ENCODE results near the gene EFNA5.

The EFNA5 gene

DNA sequence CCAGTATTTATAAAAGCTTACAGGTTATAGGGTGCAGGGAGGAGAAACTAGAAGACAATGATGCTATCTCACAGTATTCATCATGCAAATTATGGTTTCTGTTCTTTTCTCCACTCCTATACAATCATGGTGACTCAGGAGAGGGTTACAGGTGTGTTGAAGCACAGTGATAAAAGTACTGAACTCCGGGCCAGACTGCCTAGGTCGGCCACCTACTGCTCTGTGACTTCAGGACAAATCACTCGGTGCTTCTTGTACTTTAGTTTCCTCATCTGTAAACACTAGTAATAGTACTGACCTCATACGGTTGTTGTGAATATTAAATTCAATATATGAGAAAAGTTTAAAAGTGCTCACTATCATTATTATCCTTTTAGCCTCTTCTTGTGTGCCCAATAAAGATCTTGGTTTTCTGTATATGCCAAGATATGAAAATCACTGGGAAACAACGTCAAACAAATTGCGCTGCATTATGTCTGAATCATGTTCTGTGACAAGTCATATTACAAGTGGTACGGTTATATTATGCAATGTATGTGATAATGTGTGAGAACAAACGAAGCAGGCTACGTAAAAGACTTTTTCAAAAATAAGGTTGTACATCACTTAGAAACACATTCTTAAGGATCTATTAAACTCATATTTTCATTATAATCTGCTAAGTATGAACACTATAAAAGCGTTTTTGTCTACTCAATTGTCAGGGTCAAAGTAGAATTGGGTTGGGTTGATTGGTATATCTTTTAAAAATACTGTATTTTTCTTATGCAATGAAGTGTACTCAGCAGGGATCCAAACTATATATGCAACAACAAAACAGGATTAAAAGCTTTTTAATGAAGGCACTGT lies 153.3 kb downstream of the EFNA5 start:
- H3K4me3 ChIP-seq (ENCODE audit: low read depth, low read length) = no peak overlapping the region
- TF ChIP-seq CTCF (IDR thresholded peaks at IDR 0.05; ENCODE audit: borderline replicate concordance, insufficient read depth, low read depth, low read length) = no peak

DNA sequence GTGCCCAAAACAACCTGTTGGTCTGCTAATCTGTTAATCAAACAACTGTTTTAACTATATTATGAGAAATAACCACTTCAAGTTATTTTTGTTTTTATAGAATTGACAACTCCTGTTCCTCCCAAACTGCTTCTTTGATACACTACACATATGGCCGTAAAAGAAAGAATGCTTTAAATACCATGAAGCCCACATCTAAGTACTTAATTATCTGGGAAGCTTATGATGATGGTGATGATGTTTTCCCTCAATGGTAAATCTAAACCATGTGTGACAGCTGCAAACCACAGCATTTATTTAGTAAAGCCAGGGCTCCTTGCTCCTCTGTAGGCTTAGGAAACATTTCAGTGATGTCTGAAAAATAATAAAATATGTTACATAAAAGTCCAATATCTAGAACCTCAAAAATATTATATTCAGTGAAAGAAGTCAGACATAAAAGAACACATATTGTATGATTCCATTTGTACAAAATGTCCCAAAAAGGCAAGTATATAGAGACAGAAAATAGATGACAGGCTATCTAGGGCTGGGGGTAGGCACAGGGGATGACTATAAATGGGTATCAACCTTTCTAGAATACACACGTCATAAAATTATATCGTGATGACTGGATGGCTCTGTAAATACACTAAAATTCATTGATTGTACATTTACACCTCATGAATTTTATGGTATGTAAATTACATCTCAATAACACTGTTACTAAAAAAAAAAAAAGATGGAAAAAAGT lies 154.1 kb downstream of the EFNA5 start:
- no peak for TF ChIP-seq CTCF (IDR thresholded peaks at IDR 0.05; ENCODE audit: borderline replicate concordance, insufficient read depth, low read depth, low read length)
- H3K4me3 ChIP-seq (ENCODE audit: low read depth, low read length) = no peak overlapping the region

GRCh38 chr5:107515521-107516080 lies 155.1 kb downstream of the EFNA5 start:
- TF ChIP-seq CTCF (IDR thresholded peaks at IDR 0.05; ENCODE audit: borderline replicate concordance, insufficient read depth, low read depth, low read length) = no peak
- H3K4me3 ChIP-seq (ENCODE audit: low read depth, low read length) = no peak overlapping the region

- H3K4me3 ChIP-seq (ENCODE audit: low read depth, low read length) = no peak overlapping the region
- no peak for TF ChIP-seq CTCF (IDR thresholded peaks at IDR 0.05; ENCODE audit: borderline replicate concordance, insufficient read depth, low read depth, low read length)
These were observed 156.4 kb downstream of the EFNA5 start for GRCh38 chr5:107514305-107514704.

DNA sequence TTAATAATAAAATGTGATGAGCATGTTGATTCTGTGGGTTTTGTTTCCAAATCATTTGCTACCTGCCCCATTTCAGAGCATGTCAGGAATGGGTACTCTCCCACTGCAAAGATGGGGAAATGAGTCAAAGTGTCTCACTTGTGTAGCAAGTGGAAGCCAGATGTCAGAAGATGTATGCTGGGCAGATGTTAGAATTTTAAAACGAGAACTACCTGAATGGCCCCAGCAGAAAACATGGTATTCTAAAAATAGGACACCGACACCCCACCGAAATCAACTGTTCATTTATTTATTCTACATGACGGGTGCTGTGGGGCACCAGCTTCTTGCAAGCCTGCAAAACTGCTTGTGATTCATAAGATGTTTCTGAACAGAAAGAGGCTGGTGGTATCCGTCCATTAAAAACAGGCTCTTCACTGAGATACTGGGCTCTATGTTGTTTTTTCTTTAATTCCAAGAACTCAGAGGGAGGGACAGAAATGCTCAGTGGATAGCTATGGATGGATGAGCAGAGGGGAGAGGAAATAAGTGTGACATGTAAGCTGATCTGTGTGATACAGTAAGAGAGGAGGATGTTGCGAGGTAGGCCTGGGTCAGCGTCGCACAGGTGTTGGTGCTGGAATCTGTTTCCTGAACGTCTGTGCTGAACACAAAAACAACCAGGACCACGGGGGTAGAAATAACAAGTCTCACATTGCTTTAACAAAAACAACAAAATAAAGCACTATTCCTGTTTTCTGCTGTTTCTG lies 157.2 kb downstream of the EFNA5 start:
- no peak for TF ChIP-seq CTCF (IDR thresholded peaks at IDR 0.05; ENCODE audit: borderline replicate concordance, insufficient read depth, low read depth, low read length)
- no peak overlapping the region for H3K4me3 ChIP-seq (ENCODE audit: low read depth, low read length)

GRCh38 chr5:107512029-107512428 lies 158.7 kb downstream of the EFNA5 start:
- no peak overlapping the region for H3K4me3 ChIP-seq (ENCODE audit: low read depth, low read length)
- TF ChIP-seq CTCF (IDR thresholded peaks at IDR 0.05; ENCODE audit: borderline replicate concordance, insufficient read depth, low read depth, low read length) = no peak
